Endothelial cell (in vitro differentiated cells): ENCODE results near the gene PLCL2. TPM values are rescaled to one million over a fixed set of nuclear protein-coding genes. Genes with fewer than 3 reads are reported as not detected.
A peak's percentile ranks its signal among the peaks of the same experiment; 100 is the strongest.

ENCODE experiments used
- DNase-seq: peaks from one replicate; pipeline ENCODE4 v3.0.0; 2021; ENCODE audit warnings: low spot score
- H3K27ac Mint-ChIP-seq: one replicate; pipeline ENCODE4 v1.8.0; 2021; ENCODE audit warnings: mixed read lengths, inconsistent platforms; ENCODE audit not compliant: unreplicated experiment
- H3K27me3 Mint-ChIP-seq: one replicate; pipeline ENCODE4 v1.8.0; 2021; ENCODE audit warnings: mild to moderate bottlenecking, moderate library complexity, mixed read lengths, inconsistent platforms; ENCODE audit not compliant: unreplicated experiment
- H3K36me3 Mint-ChIP-seq: one replicate; pipeline ENCODE4 v1.8.0; 2021; ENCODE audit warnings: mild to moderate bottlenecking, low read depth, mixed read lengths, inconsistent platforms; ENCODE audit not compliant: unreplicated experiment
- H3K4me1 Mint-ChIP-seq: one replicate; pipeline ENCODE4 v1.8.0; 2021; ENCODE audit warnings: mild to moderate bottlenecking, mixed read lengths, inconsistent platforms; ENCODE audit not compliant: unreplicated experiment
- H3K4me3 Mint-ChIP-seq: one replicate; pipeline ENCODE4 v1.8.0; 2021; ENCODE audit warnings: mild to moderate bottlenecking, mixed read lengths, inconsistent platforms; ENCODE audit not compliant: unreplicated experiment
- H3K9me3 Mint-ChIP-seq: one replicate; pipeline ENCODE4 v1.8.0; 2021; ENCODE audit warnings: mixed read lengths, inconsistent platforms; ENCODE audit not compliant: unreplicated experiment
- total RNA-seq: library from RNA; stranded (reverse); fragmentation: NEBNext Ultra II Directional; extraction: Animal tissue kit (Norgen Biotek cat#: 25700); gene quantifications from one replicate; pipeline ENCODE4 v1.2.1, GENCODE V29; 2021; ENCODE audit not compliant: unreplicated experiment
- TF ChIP-seq, protein P1 (sequence below): fragments of 200-600 bp; sonication (generic); IDR thresholded peaks from one replicate; pipeline ENCODE4 v1.5.0; 2021; ENCODE audit warnings: antibody characterized with exemption; ENCODE audit not compliant: unreplicated experiment

PLCL2 gene
- total RNA-seq, 1 donor from 2014 or later: 18.8 TPM

DNA sequence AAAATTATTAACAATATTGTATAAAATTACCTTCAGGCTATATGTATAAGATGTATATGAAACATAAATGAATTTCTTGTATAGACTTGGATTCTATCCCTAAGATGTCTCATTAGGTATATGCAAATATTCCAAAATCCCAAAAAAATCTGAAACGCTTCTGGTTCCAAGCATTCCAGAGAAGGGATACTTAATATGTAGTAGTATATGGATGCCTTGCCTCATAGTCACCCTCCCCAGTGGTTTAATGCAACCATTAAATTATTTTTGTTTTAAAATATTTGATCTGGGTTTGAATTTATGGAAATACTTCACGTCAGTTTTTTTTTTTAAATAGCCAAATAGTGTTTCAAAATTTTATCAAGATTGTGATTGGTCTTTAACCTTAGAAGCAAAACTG lies 27.2 kb downstream of the PLCL2 start:
- Mint-ChIP-seq H3K27ac (no peak overlapping the region), H3K9me3 (no peaks in the 10 kb centered on the region), H3K4me3 (no peak overlapping the region), H3K4me1 (peaks cover 27% of the 10 kb centered on the region), H3K27me3 (peaks cover 1% of the 10 kb centered on the region), H3K36me3 (no peaks in the 10 kb centered on the region)
- TF ChIP-seq, protein P1, sequence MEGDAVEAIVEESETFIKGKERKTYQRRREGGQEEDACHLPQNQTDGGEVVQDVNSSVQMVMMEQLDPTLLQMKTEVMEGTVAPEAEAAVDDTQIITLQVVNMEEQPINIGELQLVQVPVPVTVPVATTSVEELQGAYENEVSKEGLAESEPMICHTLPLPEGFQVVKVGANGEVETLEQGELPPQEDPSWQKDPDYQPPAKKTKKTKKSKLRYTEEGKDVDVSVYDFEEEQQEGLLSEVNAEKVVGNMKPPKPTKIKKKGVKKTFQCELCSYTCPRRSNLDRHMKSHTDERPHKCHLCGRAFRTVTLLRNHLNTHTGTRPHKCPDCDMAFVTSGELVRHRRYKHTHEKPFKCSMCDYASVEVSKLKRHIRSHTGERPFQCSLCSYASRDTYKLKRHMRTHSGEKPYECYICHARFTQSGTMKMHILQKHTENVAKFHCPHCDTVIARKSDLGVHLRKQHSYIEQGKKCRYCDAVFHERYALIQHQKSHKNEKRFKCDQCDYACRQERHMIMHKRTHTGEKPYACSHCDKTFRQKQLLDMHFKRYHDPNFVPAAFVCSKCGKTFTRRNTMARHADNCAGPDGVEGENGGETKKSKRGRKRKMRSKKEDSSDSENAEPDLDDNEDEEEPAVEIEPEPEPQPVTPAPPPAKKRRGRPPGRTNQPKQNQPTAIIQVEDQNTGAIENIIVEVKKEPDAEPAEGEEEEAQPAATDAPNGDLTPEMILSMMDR: no peak
- no peak for DNase-seq

GRCh38 chr3:16912400-16913263 lies 27.9 kb downstream of the PLCL2 start:
- no peak overlapping the region for H3K27ac Mint-ChIP-seq
- H3K36me3 Mint-ChIP-seq: no peaks in the 10 kb centered on the region
- TF ChIP-seq, protein P1: no peak

GRCh38 chr3:16913264-16913580 lies 28.5 kb downstream of the PLCL2 start:
- Mint-ChIP-seq H3K27me3 (peaks cover 1% of the 10 kb centered on the region), H3K4me1 (peaks cover 32% of the 10 kb centered on the region), H3K4me3 (no peak overlapping the region)

More at GRCh38 chr3:16912400-16913263, 27.9 kb downstream of the PLCL2 start:
- peaks cover 1% of the 10 kb centered on the region for H3K27me3 Mint-ChIP-seq
- H3K9me3 Mint-ChIP-seq: no peaks in the 10 kb centered on the region
- peaks cover 34% of the 10 kb centered on the region for H3K4me1 Mint-ChIP-seq
- no peak overlapping the region for H3K4me3 Mint-ChIP-seq
- DNase-seq: no peak

GRCh38 chr3:16916840-16917239 lies 32.1 kb downstream of the PLCL2 start:
- peak overlapping the region; percentile 94 for H3K27ac Mint-ChIP-seq
- no peak for DNase-seq
- H3K4me1 Mint-ChIP-seq: peaks cover 21% of the 10 kb centered on the region
- no peaks in the 10 kb centered on the region for H3K9me3 Mint-ChIP-seq
- no peaks in the 10 kb centered on the region for H3K27me3 Mint-ChIP-seq
- TF ChIP-seq, protein P1: no peak
- H3K36me3 Mint-ChIP-seq: no peaks in the 10 kb centered on the region
- peak overlapping the region; percentile 22 for H3K4me3 Mint-ChIP-seq

More at GRCh38 chr3:16913264-16913580, 28.5 kb downstream of the PLCL2 start:
- Mint-ChIP-seq H3K9me3 (no peaks in the 10 kb centered on the region), H3K27ac (no peak overlapping the region), H3K36me3 (no peaks in the 10 kb centered on the region)
- TF ChIP-seq, protein P1: no peak
- DNase-seq: no peak

GRCh38 chr3:16917256-16917935 lies 32.6 kb downstream of the PLCL2 start:
- no peak for DNase-seq
- Mint-ChIP-seq H3K4me3 (no peak overlapping the region), H3K9me3 (no peaks in the 10 kb centered on the region), H3K27me3 (no peaks in the 10 kb centered on the region), H3K36me3 (no peaks in the 10 kb centered on the region), H3K27ac (peak overlapping the region; percentile 80), H3K4me1 (peaks cover 21% of the 10 kb centered on the region)
- TF ChIP-seq, protein P1: no peak
